SJSA1 (cell line): ENCODE results near the gene HOXC4. TPM values are rescaled to one million over a fixed set of nuclear protein-coding genes. Genes with fewer than 3 reads are reported as not detected.

Source experiments
- DNase-seq, 2 experiments: peaks; one replicate each; pipeline ENCODE4 v3.0.0-alpha.2; 2015 to 2020; ENCODE audit warnings: low spot score in 2 of 2, low read depth in 1 of 2
- H3K27ac ChIP-seq: fragments of 250-450 bp; sonication (Bioruptor Pico); 2 replicates; pipeline ENCODE4 v1.5.1; 2020; ENCODE audit warnings: mild to moderate bottlenecking, moderate library complexity
- H3K27me3 ChIP-seq: fragments of 250-450 bp; sonication (Bioruptor Pico); replicated peaks from 2 replicates; pipeline ENCODE4 v1.5.1; 2020; ENCODE audit warnings: mild to moderate bottlenecking, moderate library complexity
- H3K36me3 ChIP-seq: fragments of 250-450 bp; sonication (Bioruptor Pico); 2 replicates; pipeline ENCODE4 v1.5.1; 2020; ENCODE audit warnings: mild to moderate bottlenecking
- H3K4me1 ChIP-seq: fragments of 250-450 bp; sonication (Bioruptor Pico); replicated peaks from 2 replicates; pipeline ENCODE4 v1.6.1; 2021; ENCODE audit warnings: mild to moderate bottlenecking
- H3K4me3 ChIP-seq: fragments of 250-450 bp; sonication (Bioruptor Pico); 2 replicates; pipeline ENCODE4 v1.5.1; 2020; ENCODE audit warnings: mild to moderate bottlenecking
- H3K9me3 ChIP-seq: fragments of 250-450 bp; sonication (Bioruptor Pico); replicated peaks from 2 replicates; pipeline ENCODE4 v1.5.1; 2020; ENCODE audit warnings: mild to moderate bottlenecking
- total RNA-seq: library from RNA; depleted of rRNA; stranded (reverse); fragments of >200 nt; shearing (Covaris generic); gene quantifications from 2 replicates; pipeline ENCODE4 v1.2.3, GENCODE V29; 2014

The HOXC4 gene
- total RNA-seq, 1 experiment from 2014 or later: 2.2 TPM

GRCh38 chr12:54046809-54047159, 6.9 kb upstream of the HOXC4 start:
- no peak overlapping the region for H3K4me3 ChIP-seq

GRCh38 chr12:54047160-54047963, 6.3 kb upstream of the HOXC4 start:
- Histone ChIP-seq H3K27me3 (no peaks in the 10 kb centered on the region), H3K4me1 (peaks cover 11% of the 10 kb centered on the region), H3K27ac (no peak overlapping the region), H3K4me3 (no peak overlapping the region), H3K9me3 (no peaks in the 10 kb centered on the region), H3K36me3 (0 out of 2 replicates have a peak, but pooled peaks cover 4% of the 10 kb centered on the region)
- DNase-seq: no peak

More at GRCh38 chr12:54046809-54047159, 6.9 kb upstream of the HOXC4 start:
- H3K9me3 ChIP-seq: no peaks in the 10 kb centered on the region
- no peak for DNase-seq
- H3K27me3 ChIP-seq: no peaks in the 10 kb centered on the region
- peaks cover 11% of the 10 kb centered on the region for H3K4me1 ChIP-seq
- H3K27ac ChIP-seq: no peak overlapping the region
- 0 out of 2 replicates have a peak, but pooled peaks cover 4% of the 10 kb centered on the region for H3K36me3 ChIP-seq

GRCh38 chr12:54047964-54048303, 5.7 kb upstream of the HOXC4 start:
- no peak for DNase-seq
- Histone ChIP-seq H3K27ac (no peak overlapping the region), H3K27me3 (no peaks in the 10 kb centered on the region), H3K4me1 (peaks cover 17% of the 10 kb centered on the region), H3K4me3 (no peak overlapping the region), H3K9me3 (no peaks in the 10 kb centered on the region), H3K36me3 (0 out of 2 replicates have a peak, but pooled peaks cover 4% of the 10 kb centered on the region)

DNA sequence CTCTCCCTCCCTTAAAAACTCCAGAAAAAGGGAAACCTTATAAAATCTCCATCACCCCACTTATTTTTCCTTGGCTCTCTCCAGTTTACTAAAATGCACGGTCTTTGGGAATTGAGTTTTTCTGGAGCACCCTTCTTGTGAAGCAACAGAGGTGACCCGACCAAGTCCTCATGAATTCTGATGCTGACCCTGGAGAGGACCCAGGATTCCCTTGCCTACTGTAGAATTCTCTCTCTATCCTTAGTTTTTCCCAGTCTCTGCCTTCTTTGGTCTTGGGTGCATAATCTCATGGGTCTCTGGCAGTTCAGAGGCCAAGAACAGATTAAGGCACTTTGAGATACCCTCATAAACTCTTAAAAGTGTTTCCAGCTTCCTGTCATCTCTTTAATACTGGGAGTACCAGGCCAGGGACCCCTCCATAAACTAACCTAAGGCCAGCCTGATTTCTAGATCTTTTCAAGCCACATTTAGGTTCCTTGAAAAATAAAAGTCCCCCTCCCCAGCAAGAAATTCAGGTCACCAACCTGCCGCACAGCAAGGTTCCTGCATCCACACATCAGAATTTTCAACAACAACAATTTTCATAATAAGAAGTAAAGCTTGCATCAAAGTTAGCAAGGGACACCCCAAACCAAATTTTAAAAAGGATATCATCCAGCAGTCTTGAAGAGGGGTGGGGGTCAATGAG, 5.1 kb upstream of the HOXC4 start:
- H3K27ac ChIP-seq: no peak overlapping the region
- 0 out of 2 replicates have a peak, but pooled peaks cover 4% of the 10 kb centered on the region for H3K36me3 ChIP-seq
- H3K4me3 ChIP-seq: no peak overlapping the region
- DNase-seq: no peak
- no peaks in the 10 kb centered on the region for H3K9me3 ChIP-seq
- H3K27me3 ChIP-seq: no peaks in the 10 kb centered on the region
- peaks cover 21% of the 10 kb centered on the region for H3K4me1 ChIP-seq

GRCh38 chr12:54049108-54049507, 4.5 kb upstream of the HOXC4 start:
- Histone ChIP-seq H3K9me3 (no peaks in the 10 kb centered on the region), H3K36me3 (0 out of 2 replicates have a peak, but pooled peaks cover 4% of the 10 kb centered on the region), H3K4me1 (peaks cover 21% of the 10 kb centered on the region), H3K27ac (no peak overlapping the region), H3K27me3 (no peaks in the 10 kb centered on the region), H3K4me3 (no peak overlapping the region)
- no peak for DNase-seq

- H3K27ac ChIP-seq: peak overlapping the region; percentile 27
- peaks cover 9% of the 10 kb centered on the region; the same call in 1 of the 2 replicates for H3K36me3 ChIP-seq
- no peaks in the 10 kb centered on the region for H3K27me3 ChIP-seq
- H3K9me3 ChIP-seq: no peaks in the 10 kb centered on the region
- H3K4me3 ChIP-seq: peak overlapping the region; percentile 11; the same call in 1 of the 2 replicates
- H3K4me1 ChIP-seq: peaks cover 21% of the 10 kb centered on the region
- DNase-seq: no peak
These were observed 3.2 kb upstream of the HOXC4 start for GRCh38 chr12:54050482-54050810.

DNA sequence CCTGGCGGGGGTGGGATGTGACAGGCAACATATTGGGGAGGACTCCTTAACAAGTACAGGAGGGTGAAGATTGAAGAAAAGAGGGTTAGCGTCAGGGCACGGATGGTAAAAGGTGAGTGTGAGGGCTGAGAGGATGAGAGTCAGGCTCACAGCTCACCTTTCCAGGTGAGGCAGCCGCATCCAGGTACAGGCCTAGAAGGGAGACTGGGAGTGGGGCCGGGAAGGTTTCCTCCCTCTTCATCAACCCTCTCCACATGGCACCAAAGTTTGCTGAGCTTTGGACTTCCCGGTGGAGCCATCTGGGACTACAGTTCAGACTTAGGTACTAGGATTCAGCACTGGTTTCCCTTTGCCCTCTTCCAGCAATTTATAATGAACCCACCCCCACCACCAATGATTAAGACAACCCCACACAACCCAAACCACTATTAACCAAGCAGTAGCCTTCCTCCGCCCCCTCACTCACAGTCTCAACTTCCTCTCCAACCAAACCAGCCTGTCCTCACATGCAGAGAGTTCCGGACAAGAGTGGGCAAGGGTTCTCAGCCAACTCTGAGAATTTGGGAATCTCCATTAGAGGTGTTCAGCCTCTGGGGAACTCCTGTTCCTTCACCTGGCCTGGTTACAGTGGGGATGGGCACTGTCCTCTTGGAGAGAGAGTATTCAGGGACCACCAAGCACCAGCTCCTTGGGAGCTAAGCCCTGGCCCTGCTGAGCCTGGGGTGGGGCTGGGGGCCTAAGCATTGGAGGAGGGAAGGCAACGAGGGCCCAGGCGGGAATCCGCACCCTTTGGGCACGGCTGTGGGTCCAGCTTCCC, 2.4 kb upstream of the HOXC4 start:
- DNase-seq: no peak
- H3K27me3 ChIP-seq: no peaks in the 10 kb centered on the region

DNA sequence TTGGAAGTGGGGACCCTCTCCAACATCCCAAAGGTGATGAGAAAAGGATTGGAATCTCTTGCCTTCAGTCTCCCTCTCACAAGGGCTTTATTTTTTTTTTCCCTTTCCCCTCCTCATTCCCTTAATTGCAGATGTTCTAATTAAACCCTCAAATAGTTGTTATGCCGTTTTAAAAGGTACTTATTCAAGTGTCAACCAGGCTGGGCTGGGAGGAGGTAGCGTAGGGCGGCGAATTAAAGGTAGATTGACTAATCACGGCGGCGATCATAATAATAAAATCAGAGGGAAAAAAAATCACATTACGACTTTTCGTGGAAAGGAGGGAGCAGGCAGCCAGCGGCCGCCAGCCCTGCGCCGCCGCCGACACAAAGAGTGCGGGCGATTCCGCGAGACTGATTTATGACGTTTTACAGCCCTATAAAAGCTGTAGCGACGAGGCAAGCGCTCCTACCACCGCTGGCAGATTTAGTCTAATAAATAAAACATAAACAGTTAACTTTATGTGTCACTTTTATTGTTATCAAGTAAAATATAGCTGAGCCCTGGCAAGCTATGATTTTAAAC, 1.7 kb upstream of the HOXC4 start:
- Histone ChIP-seq H3K27ac (no peak overlapping the region), H3K4me1 (peaks cover 21% of the 10 kb centered on the region), H3K36me3 (peaks cover 13% of the 10 kb centered on the region; the same call in 1 of the 2 replicates), H3K9me3 (no peaks in the 10 kb centered on the region), H3K4me3 (no peak overlapping the region), H3K27me3 (no peaks in the 10 kb centered on the region)
- DNase-seq: no peak

More for the DNA sequence above, 2.4 kb upstream of the HOXC4 start:
- peaks cover 21% of the 10 kb centered on the region for H3K4me1 ChIP-seq
- H3K9me3 ChIP-seq: no peaks in the 10 kb centered on the region
- H3K27ac ChIP-seq: no peak overlapping the region
- peaks cover 10% of the 10 kb centered on the region; the same call in 1 of the 2 replicates for H3K36me3 ChIP-seq
- H3K4me3 ChIP-seq: no peak overlapping the region

DNA sequence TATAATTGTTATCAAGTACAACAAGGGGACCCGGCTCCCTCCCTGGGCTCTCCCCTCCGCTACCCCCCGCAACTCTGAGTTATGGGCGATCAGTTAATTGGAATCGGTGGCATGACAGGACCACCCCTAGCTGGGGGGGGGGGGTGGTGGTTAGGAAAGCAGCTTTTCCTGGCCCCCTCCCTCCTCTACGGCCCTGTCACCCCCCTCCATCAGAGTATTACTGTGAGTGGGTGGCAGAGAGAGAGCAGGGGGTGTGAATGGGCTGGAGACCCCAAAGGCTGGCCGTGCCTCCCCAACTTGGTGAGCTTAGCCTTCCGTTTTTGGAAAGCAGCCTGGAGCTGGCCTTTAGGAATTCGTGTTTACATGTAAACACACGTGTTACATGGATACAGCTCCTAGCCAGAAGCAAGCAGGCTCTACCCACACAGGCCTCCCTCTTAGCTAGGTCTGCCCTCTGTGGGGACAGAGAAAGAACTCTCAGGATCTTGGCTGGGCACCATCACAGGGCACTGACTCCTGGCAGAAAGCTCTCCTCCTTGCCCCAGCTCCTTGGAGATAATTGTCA, 1.1 kb upstream of the HOXC4 start:
- H3K27ac ChIP-seq: peak overlapping the region; percentile 45
- H3K4me3 ChIP-seq: no peak overlapping the region
- H3K27me3 ChIP-seq: no peaks in the 10 kb centered on the region
- peaks cover 10% of the 10 kb centered on the region; the same call in 1 of the 2 replicates for H3K36me3 ChIP-seq
- DNase-seq: peak in 1 of 2 experiments; percentile 6
- no peaks in the 10 kb centered on the region for H3K9me3 ChIP-seq
- peaks cover 21% of the 10 kb centered on the region for H3K4me1 ChIP-seq

DNA sequence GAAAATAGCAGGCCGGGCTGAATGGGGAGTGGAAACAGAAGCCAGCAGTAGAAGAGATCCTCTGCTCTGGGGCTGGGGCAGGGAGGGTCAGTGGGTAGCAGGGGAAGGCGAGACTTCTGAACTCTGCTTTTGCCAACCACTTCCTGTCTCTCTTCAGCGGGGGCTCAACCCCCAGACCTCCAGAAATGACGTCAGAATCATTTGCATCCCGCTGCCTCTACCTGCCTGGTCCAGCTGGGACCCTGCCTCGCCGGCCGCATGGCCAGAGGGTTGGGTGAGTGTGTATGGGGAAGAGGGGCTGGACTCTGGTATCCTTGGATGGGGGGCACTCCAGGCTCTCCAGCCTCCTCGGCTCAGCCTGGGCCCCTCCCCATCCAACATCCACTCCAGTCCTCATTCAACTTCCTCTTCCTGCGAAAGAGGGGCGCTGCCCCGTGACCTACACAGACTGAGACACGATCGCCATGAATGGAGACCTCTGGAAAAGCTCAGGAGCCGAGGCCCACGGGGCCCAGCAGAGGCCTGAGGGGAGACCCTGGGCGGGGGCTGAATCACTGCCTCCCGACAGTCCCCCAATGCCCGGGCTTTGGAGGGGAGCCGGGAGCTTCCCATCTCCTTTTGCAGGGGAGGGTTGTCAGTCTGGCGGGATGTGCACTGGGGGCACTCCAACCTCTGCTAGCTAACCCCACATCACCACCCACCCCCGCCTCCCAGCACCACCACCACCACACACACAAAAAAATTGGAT, 458 bp upstream of the HOXC4 start:
- no peaks in the 10 kb centered on the region for H3K27me3 ChIP-seq
- peak overlapping the region; percentile 45 for H3K27ac ChIP-seq
- H3K36me3 ChIP-seq: peaks cover 8% of the 10 kb centered on the region; the same call in 1 of the 2 replicates
- peak in 1 of 2 experiments; percentile 15 for DNase-seq
- peaks cover 21% of the 10 kb centered on the region for H3K4me1 ChIP-seq
- H3K4me3 ChIP-seq: peak overlapping the region; percentile 42
- H3K9me3 ChIP-seq: no peaks in the 10 kb centered on the region

GRCh38 chr12:54054742-54055194, 1.1 kb downstream of the HOXC4 start:
- no peaks in the 10 kb centered on the region for H3K9me3 ChIP-seq
- no peak overlapping the region; the same call in 1 of the 2 replicates for H3K4me3 ChIP-seq
- no peaks in the 10 kb centered on the region for H3K27me3 ChIP-seq
- no peak overlapping the region for H3K27ac ChIP-seq
- peaks cover 18% of the 10 kb centered on the region for H3K4me1 ChIP-seq
- peaks cover 8% of the 10 kb centered on the region; the same call in 1 of the 2 replicates for H3K36me3 ChIP-seq
- DNase-seq: no peak

GRCh38 chr12:54055552-54055951, 1.9 kb downstream of the HOXC4 start:
- H3K27me3 ChIP-seq: no peaks in the 10 kb centered on the region
- H3K9me3 ChIP-seq: no peaks in the 10 kb centered on the region
- H3K4me1 ChIP-seq: peaks cover 11% of the 10 kb centered on the region
- H3K4me3 ChIP-seq: no peak overlapping the region
- DNase-seq: no peak
- peaks cover 8% of the 10 kb centered on the region; the same call in 1 of the 2 replicates for H3K36me3 ChIP-seq
- H3K27ac ChIP-seq: no peak overlapping the region
